G401.6 (cell line): Measurements from ENCODE around the gene SYCP2L.
"Not testable (repeated sequence)": the region's sequence is repeated elsewhere in the genome, so short reads cannot be mapped to it uniquely, and the experiment has no call there.

ENCODE experiments used
- FAIRE-seq: peaks from 2 replicates; lab custom pipeline; 2012; peaks lifted over from hg19 to GRCh38; lab: Jason Lieb, UNC

Gene SYCP2L

DNA sequence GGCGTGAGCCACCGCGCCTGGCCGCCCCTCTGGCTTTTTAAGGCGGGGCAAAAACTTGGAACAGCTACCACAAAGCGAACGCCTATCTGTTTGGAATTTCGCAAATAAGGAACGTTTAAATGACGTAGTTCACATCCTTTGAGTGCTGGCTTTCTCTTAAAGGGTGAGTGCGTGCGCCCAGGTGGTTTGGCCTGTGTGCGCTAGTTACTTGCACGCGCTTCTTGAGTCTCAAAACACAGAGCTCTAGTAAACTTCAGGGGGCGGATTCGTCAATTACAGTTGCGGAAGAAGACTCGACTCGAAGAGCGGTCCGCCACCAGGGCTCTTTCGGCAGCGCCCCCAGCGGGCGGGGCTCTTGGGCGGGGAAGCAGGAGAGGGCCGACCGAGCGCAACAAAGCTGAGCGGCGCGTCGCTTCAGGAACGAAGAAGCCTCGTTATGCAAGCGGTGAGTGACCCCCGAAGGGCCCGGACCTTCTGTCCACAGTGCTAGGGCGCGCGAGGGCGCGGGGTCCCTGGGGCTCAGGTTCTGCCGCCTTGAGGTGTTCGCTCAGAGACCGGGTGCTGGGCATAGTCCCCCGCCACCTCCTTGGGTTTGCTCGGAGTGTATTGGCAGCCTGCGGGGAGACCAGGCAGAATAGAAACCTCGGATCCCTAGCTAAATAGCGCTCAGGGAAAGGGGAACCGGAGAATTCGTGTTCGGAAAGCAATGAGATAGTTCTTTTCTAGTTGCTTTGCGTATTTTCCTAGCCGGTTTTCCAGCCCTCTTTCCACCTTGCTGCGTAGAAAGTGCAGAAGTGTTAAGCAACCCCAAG lies at the start of gene SYCP2L:
Gene SYCP2L, plus strand, starts transcription at position 362 of the 812 bp plus-strand sequence. Its CDS starts 75 bp downstream, at position 437.
- FAIRE-seq: no peak

DNA sequence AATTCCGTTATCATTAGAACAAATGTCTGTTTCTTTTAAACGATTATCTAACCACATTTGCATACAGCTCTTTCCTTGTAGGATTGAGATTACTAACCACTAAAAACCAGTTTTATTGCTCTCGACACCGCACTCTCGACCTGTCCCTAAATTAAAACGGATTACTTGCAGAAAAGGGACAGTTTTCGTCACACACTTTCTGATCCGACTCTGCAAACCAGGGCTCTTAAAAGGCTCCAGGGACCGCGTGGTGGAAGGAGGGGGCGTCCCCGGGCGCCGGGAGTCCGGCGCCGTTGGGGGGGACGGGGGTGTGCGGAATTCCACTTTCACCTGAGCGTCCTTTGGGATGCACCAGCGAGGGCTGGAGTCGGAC lies 49.2 kb upstream of the SYCP2L start:
- FAIRE-seq: no peak

DNA sequence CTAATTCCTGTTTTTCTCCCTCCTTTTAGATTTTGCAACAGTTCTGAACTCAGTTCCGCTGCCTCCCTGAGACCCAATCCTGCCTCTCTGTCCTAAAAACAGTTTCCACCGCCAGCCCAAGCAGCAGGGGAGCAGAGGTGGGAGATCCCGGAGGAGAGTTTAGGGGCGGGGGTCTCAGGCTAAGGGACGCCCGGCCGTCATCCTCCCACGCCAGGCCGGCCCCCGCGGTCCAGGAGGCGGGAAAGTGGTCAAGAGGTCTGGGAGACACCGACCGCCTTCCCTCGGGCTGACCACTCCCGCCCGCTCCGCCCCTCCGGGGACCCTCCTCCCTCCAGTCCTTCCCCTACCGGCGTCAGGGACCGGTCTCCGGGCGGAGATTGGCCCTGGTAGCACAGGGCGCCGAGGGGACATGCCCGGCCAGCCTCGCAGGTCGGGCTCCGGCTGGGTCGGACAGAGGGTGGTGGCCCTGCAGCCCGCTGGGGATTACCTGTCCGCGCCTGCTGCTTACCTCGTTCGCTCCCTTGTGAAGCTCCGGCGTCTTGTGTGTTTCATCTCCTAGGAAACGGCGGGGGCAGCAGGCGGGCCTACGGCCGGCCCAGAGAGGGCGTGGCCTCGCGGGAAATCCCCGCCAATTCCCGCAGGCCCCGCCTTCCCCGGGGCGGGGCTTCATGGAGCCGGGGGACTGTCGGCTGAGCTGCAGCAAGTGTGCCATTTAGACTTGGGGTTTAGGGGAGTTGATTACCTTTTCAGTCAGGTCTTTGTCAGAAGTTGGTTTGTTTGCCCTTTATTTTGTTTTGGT lies 48.7 kb upstream of the SYCP2L start, which contains the start of gene MAK:
Gene MAK, minus strand, starts transcription at position 545 of the 799 bp plus-strand sequence. CDS start 7,891 bp downstream, outside the sequence.
- FAIRE-seq: peak; percentile 95

DNA sequence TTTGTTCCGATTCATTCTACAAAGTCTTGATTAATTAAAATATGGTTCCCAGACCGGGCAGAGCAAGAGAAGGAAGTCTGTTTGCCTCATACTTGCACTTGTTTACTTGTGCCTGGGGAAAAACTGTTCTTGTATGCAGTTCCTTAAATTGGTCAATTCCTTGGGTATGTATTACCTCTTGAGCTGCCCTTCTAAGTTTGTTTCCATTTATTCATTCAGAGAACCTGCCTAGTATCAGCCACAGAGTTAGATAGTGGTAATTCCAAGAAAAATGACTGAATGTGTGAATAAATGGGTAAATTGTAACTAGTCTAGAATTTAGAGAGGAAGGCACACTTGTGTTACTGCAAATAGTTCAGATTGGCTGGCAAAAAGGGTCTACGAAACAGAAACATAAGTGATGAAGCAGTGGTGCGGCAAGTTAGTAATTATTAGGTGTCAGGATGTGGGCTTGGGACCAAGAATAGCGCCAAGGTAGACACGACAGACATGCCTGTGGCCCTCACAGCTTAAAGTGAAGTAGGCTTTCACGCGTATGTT lies 48.0 kb upstream of the SYCP2L start:
- no peak for FAIRE-seq

DNA sequence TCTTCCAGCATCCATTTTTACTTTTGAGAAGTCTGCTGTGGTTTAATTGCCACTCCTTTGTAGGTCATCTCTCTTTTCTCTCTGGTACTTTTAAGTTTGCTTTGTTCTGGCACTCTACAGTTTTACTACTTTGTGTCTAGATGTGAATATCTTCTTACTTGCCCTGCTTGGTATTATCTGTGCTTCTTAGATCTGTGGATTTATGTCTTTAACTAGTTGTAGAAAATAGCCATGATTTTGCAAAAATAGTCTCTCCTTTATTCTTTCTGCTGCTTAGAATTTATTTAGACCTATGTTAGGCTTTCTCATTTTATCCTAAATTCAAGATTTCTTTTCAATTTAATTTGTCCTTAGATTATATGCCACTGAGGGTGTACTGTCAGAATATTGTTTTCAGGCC lies 43.3 kb upstream of the SYCP2L start:
- no peak for FAIRE-seq

DNA sequence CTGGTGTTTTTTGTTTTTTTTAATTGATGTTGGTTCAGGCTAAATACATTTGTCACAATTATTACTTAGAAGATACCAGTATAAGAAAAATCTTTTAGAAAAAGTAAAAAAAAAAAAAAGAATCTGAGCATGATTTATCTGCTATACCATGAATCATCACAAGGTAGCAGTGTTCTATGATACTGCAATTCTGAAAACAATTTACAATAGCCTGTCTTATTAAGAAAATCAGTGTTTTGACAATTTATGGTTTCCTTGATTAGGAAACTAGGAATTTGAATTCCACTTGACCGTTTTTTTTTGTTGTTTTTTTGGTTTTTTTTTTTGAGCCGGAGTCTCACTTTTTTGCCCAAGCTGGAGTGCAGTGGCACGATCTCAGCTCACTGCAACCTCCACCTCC lies 39.2 kb upstream of the SYCP2L start:
- FAIRE-seq: peak; percentile 66

DNA sequence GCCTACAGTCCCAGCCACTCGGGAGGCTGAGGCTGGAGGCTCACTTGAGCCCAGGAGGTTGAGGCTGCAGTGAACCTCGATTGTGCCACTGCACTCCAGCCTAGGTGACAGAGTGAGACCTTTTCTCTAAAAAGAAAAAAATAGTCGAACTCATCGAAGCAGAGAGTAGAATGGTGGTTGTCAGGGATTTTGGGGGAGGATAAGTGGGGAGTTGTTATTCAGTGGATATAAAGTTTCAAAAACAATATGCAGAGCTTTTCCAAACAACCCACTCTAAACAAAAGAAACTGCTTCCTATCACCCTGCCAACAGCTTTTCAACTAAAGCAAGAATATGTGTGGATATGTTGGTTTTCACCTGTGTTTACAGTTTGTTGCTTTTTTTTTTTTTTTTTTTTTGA lies 37.0 kb upstream of the SYCP2L start:
- no peak for FAIRE-seq

DNA sequence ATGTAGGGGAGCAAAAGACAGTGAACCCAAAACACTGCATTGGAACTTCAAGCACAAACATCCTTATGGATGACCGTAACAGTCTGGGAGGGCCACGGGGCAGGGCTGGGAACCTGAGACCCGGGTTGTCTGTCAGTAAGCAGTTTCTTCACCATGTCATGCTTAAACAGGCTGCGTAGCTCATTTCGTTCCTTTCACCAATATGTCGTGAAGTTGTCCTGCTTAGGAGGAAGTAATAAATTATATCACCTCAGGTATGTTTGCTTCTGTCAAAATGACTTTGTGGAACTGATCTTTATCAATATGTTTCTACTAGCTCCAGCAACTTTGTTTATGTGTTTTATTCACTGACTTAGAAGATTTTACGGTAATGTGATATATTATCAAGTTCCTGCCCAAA lies 36.1 kb upstream of the SYCP2L start:
- FAIRE-seq: no peak

DNA sequence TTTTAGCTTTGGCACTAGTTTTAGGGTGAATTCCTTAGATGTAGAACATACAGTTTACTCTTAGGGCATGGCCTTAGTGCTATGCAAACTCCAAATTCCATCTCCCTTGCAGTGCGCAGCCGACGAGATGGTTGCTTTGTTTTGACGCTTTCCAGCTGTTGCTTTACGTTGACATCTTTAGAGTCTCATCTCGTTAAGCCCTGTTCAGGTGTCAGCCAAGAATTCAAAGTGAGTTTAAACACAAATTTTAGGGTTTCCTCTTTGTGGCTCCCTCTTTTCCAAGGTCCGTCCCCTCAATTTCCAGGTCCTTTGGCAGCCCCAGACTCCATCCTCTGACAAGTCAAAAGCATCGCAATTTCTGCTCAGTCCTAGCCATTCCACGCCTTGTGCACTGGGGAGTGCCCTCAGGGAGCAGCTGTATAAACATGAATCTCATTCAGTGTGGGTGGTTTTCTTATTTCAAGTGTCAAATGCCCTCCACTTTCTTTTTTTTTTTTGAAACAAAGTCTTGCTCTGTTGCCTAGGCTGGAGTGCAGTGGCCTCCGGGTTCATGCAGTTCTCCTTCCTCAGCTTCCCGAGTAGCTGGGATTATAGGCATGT lies 34.4 kb upstream of the SYCP2L start:
- FAIRE-seq: no peak

DNA sequence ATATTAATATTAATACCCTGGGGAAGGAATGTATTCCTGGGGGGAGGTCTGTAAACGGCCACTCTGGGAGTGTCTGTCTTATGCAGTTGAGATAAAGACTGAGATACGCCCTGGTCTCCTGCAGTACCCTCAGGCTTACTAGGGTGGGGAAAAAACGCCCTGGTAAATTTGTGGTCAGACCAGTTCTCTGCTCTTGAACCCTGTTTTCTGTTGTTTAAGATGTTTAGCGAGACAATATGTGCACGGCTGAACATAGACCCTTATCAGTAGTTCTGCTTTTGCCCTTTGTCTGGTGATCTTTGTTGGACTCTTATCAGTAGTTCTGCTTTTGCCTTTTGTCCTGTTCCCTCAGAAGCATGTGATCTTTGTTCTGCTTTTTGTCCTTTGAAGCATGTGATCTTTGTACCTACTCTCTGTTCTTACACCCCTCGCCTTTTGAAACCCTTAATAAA lies 33.0 kb upstream of the SYCP2L start:
- not testable (repeated sequence) for FAIRE-seq

DNA sequence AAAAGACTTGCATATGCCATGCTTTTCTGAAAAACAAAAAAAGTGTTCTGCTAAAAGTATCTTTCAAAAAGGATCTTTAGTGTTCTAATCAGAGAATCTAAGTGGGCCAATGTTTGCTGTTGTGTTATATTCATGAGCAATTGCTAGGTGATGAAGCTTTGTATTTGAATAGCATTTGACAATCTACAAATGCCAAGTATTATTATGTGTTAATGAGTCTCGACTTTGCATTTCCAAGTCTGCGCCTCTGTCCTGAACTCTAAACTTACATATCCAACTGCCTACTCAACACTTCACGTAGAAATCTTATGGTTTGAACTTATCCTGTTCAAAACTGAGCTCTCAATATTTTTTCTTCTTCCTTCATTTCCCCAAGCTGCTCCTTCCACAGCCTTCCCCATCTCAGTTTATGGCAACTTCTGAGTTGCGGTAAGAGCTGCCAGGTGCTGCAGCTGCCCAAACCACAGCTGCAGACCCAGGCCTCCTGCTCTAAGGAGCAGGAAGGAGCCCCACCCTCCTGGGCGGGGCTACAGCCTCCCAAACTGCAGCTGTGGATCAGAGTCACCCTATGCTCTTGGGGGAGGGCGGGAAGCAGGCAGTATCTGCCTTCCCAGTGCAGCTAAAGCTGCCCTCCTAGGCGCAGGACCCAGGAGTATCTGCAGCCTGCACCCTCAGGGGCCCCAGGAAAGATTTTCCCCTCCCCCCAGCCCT lies 31.8 kb upstream of the SYCP2L start:
- no peak for FAIRE-seq

DNA sequence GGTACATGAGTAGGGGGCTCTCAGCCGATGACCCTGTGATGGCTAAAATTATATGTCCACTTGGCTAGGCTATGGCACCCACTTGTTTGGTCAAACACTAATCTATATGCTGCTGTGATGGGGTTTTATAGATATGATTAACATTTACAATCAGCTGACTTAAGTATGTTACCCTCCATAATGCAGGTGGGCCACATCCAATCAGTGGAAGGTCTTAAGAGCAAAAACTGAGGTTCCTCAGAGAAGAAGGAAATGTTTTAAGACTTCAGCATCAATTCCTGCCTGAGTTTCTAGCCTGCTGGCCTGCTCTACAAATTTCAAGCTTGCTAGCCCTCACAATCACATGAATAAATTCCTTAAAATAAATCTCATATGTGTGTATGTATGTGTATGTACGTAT lies 29.6 kb upstream of the SYCP2L start:
- FAIRE-seq: no peak

DNA sequence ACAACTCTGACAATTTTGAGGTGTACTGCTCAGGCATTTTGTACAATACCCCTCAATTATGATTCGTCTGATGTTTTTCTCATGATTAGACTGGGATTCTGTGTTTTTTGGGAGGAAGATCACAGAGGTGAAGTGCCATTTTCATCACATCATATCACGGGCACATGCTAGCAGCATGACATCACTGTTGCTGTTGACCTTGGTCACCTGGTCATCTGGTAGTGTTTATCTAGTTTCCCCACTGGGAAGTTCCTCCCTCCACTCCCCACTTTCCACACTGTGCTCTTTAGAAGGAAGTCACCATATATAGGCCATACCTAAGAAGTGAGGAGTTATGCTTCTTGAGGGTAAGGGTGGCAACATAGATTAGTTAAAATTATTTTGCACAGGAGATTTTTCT lies 25.8 kb upstream of the SYCP2L start:
- no peak for FAIRE-seq

DNA sequence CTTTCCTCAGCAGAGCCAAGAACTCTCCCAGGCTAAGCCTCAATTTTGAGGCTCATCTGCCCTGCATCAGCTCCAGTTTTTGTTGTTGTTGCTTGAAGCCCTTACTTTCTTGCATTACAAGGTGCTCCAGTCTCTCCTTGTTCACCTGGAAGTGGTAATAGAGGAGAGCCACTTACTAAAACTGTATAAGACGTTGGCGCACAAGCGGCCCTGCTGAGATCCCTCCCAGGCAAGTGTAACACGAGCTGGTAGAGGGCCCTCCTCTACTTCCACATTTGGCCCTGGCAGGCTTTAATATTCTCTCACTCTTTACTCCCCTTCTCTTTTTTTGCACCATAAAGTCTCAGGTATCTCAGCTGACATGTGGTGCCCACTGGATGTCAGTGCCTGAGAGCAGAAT lies 24.5 kb upstream of the SYCP2L start:
- FAIRE-seq: no peak

DNA sequence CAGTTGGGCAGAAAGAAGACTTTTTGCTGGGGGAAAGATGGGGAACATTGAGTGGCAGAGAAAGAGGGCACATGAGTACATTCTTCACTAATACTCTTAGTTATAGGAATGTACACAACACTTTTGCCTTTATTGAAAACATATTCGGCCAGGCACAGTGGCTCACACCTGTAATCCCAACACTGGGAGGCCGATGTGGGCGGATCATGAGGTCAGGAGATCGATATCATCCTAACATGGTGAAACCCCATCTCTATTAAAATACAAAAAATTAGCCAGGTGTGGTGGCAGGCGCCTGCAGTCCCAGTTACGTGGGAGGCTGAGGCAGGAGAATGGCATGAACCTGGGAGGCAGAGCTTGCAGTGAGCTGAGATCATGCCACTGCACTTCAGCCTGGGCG lies 23.8 kb upstream of the SYCP2L start:
- FAIRE-seq: not testable (repeated sequence)

DNA sequence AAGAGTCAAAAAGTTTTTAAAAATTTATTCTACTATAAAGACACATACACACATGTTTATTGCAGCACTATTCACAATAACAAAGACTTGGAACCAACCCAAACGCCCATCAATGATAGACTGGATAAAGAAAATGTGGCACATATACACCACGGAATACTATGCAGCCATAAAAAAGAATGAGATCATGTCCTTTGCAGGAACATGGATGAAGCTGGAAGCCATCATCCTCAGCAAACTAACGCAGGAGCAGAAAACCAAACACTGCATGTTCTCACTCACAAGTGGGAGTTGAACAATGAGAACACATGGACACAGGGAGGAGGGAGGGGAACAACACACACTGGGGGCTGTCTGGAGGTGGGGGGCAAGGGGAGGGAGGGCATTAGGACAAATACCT lies 20.1 kb upstream of the SYCP2L start:
- not testable (repeated sequence) for FAIRE-seq

DNA sequence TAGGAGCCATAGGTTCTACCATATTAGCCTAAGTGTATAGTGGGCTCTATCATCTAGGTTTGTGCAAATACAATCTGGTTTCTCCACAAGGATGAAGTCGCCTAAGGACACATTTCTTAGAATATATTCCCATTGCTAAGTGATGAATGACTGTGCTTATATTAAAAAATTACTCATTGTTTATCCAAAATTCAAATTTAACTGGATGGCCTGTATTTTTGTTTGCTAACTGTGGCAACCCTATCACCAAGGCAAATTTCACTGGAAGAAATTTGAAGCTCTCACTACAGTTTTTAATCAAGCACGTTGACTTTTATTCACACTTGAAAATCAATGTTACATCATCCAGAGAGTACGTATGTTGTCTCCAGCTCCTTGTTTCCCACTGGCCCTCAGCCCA lies 18.9 kb upstream of the SYCP2L start:
- FAIRE-seq: no peak

DNA sequence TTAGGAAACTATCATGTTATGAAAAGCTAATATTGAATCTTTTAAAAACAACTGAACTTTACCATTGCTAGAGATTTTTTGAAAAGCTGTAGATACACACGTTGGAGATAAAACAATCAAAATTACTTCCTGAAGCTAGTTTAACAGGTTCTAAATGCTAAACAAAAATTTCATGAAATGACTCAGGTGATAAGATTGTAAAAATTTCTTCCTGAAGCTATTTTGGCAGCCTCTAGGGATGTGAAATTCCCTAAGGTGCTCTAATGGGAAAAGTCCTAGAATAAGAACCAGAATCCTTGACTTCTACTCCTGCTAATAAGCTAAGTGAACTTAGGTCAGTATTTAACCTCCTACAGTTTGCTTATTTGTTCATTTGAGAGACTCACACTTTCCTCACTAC lies 13.5 kb upstream of the SYCP2L start:
- no peak for FAIRE-seq

DNA sequence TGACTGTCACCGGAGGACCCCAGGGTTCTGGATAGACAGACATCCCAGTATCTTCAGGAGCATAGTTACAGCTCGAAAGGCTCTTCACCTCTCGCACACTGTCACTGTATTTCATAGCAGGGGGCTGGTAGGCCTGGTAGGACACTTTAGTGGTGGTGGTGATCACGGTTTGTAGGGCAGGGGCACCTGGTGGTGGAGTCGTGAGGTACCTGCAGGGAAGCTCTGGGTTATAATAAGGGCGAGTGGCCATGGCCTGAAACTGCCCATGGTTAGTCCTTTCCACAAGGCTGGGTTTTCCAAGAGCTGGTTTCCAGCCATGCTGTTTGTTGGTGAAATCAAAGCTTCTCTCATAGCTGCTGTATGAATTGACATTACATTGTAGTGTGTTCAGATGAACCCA lies 12.6 kb upstream of the SYCP2L start:
- no peak for FAIRE-seq

DNA sequence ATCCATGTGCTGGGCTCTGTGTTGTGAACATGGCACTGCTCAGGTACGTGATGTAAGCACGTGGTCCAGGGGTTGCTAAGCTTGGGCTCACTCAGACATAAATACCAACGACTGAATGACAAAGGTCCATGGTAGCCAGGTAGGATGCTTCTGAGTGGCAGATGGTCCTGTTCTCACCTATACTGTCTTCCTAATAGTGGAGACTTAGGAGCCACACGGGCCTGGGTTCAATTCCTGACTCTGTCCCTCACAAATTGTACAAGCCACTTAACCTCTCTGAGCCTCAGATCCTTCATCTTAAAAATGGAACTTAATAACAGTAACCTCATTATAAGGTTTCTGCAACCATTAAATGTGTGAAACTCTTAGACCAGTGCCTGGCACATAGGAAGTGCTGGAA lies 11.8 kb upstream of the SYCP2L start:
- no peak for FAIRE-seq

DNA sequence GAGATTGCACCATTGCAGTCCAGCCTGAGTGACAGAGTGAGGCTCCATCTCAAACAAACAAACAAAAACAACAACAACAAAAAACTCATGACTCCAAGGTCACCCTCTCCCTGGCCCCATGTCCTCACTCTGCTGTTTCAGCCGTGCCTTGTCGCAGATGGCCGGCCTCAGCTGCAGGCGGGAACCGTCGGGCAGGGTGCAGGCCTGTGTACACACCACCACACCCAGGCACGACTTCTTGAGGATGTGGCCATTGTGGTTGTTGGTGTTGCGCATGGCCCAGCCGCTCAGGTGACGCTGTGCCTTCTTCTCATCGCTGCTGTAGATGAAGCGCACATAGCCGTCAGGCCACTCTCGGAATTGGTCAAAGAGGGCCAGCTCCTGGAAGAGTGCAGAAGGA lies 9.8 kb upstream of the SYCP2L start:
- no peak for FAIRE-seq

DNA sequence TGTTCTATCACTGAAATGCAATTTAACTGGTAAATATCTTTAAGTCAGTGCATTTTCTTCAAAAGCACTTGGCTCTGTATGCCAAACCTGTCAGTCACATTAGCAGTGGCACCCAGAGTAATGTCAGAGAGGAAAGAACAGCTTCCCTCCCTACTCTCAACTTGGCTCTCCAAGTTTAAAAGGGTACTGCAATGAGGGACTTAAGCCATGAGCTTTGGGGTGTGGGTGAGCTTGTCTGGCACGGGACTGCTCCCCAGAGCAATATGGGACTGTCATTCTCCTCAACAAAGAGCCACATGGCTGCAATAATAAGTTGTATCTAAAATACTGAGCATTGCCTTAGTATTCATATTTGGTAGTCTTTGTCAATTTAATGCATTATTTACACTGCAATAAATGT lies 9.0 kb upstream of the SYCP2L start:
- FAIRE-seq: no peak
